ENCODE data around the gene SYT8. TPM values are rescaled to one million over a fixed set of nuclear protein-coding genes. Genes with fewer than 3 reads are reported as not detected.

Gene SYT8
- total and polyA plus RNA-seq, 12 donors = not detected

- DNase-seq (no peak), ATAC-seq (peak; percentile 28 to 64 (median 43))
- Histone ChIP-seq H3K4me3 (no peak overlapping the region), H3K36me3 (no peaks in the 10 kb centered on the region), H3K27me3 (peaks cover 0 to 19% (median 4%) of the 10 kb centered on the region in 7 donors), H3K4me1 (peaks cover 2 to 22% (median 13%) of the 10 kb centered on the region in 9 donors), H3K9me3 (no peaks in the 10 kb centered on the region), H3K27ac (no peak overlapping the region)
- intact Hi-C loops (cut with DNase I) = loop anchor here in 2 of 10 donors (5.0 to 10.0 kb wide), 3 partner anchors 50 to 118 kb away; partner anchors contain the start of gene IFITM10 (in 1 of the 2)
- peak in 8 of 9 donors; percentile 19 to 65 (median 48) for TF ChIP-seq CTCF (IDR thresholded peaks at IDR 0.05)
- WGBS, 2 donors = 57% methylated on average over 26 of the region's 26 CpGs
Observed at GRCh38 chr11:1825039-1825740, 9.6 kb upstream of the SYT8 start.

DNA sequence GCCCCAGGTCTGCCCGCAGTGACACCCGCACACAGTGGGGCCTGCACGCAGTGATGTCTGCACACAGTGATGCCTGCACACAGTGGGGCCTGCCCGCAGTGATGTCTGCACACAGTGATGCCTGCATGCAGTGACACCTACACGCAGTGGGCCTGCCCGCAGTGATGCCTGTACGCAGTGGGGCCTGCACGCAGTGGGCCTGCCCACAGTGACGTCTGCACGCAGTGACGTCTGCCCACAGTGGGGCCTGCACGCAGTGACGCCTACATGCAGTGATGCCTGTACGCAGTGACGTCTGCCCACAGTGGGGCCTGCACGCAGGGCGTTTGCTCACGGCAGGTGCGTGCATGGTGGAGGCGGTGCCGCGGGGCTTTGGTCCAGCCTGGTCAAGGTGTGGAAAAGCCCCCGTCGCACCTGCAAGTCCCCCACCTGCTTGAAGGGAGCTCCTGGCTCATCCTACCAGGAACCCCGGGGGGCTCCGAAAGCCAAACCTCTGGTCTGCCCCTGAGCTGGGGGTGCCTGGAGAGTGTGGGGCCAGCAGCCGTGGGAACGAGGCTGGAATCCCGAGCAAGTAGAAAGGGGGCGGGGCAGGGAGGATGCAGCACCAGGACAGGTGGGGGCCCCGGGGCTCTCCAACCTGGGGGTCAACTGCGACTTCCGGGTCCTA, 8.9 kb upstream of the SYT8 start:
- Histone ChIP-seq H3K9me3 (no peaks in the 10 kb centered on the region), H3K27ac (peak overlapping the region in 1 of 10 donors; percentile 32), H3K27me3 (peaks cover 0 to 26% (median 4%) of the 10 kb centered on the region in 7 donors), H3K4me3 (no peak overlapping the region), H3K36me3 (no peaks in the 10 kb centered on the region), H3K4me1 (peaks cover 2 to 22% (median 13%) of the 10 kb centered on the region in 9 donors)
- intact Hi-C loops (cut with DNase I) = loop anchor here in 2 of 10 donors (5.0 to 10.0 kb wide), 3 partner anchors 51 to 119 kb away; partner anchors contain the start of gene IFITM10 (in 1 of the 2)
- ATAC-seq = peak in 1 of 8 donors; percentile 4
- WGBS, 2 donors = 91 to 93% methylated on average over 32 to 33 of the region's 33 CpGs
- TF ChIP-seq CTCF (IDR thresholded peaks at IDR 0.05) = no peak
- peak in 1 of 2 donors; percentile 13 for DNase-seq

GRCh38 chr11:1826552-1827094, 8.2 kb upstream of the SYT8 start:
- intact Hi-C loops (cut with DNase I) = loop anchor here in 2 of 10 donors (5.0 to 10.0 kb wide), 3 partner anchors 52 to 119 kb away; partner anchors contain the start of gene IFITM10 (in 1 of the 2)
- 56 to 57% methylated on average over 15 of the region's 15 CpGs for WGBS, 2 donors
- DNase-seq = peak in 1 of 2 donors; percentile 22
- TF ChIP-seq CTCF (IDR thresholded peaks at IDR 0.05) = no peak
- H3K27me3 ChIP-seq = peaks cover 0 to 33% (median 9%) of the 10 kb centered on the region in 7 donors
- no peaks in the 10 kb centered on the region for H3K9me3 ChIP-seq
- H3K4me1 ChIP-seq = peaks cover 2 to 22% (median 13%) of the 10 kb centered on the region in 9 donors
- H3K27ac ChIP-seq = peak overlapping the region in 6 of 10 donors; percentile 15 to 45 (median 36)
- no peaks in the 10 kb centered on the region for H3K36me3 ChIP-seq
- peak in 6 of 8 donors; percentile 2 to 24 (median 13) for ATAC-seq
- no peak overlapping the region for H3K4me3 ChIP-seq

Data from heart right ventricle (tissue), 16 donors.